Activated naive CD4-positive, alpha-beta T cell treated with anti-CD3 and anti-CD28 coated beads, Interleukin-2, amount 50 U/mL, for 72 hours (primary cell): ENCODE measurements around the gene NEMF. TPM values are rescaled to one million over a fixed set of nuclear protein-coding genes. Genes with fewer than 3 reads are reported as not detected.
A peak's percentile ranks its signal among the peaks of the same experiment; 100 is the strongest.
"Not testable (repeated sequence)": the region's sequence is repeated elsewhere in the genome, so short reads cannot be mapped to it uniquely, and the experiment has no call there.

Experiments used
- ATAC-seq, 2 donors: fragments of 150-1000 bp; cut with Tn5 transposase; 2 replicates each; pipeline ENCODE4 v1.10.0; 2021; ENCODE audit warnings: mild to moderate bottlenecking in 2 of 2, moderate library complexity in 2 of 2
- DNase-seq, 2 donors: peaks; one replicate each; pipeline ENCODE4 v3.0.0; 2021 to 2022; ENCODE audit warnings: low spot score in 2 of 2
- H3K27ac Mint-ChIP-seq, 2 donors: one replicate each; pipeline ENCODE4 v1.8.0; 2022; ENCODE audit warnings: mild to moderate bottlenecking in 2 of 2, mixed read lengths in 2 of 2
- H3K36me3 Mint-ChIP-seq, 2 donors: one replicate each; pipeline ENCODE4 v1.8.0; 2022; ENCODE audit warnings: mixed read lengths in 2 of 2
- H3K9me3 Mint-ChIP-seq, 2 donors: one replicate each; pipeline ENCODE4 v1.8.0; 2022; ENCODE audit warnings: mixed read lengths in 2 of 2
- total RNA-seq, 2 donors: library from RNA; stranded (reverse); gene quantifications; one replicate each; pipeline ENCODE4 v1.2.3, GENCODE V29; 2022

Gene NEMF
- total RNA-seq, 2 donors from 2014 or later, result 71.3 to 79.1 TPM

- ATAC-seq, H3K27ac Mint-ChIP-seq, DNase-seq, H3K9me3 Mint-ChIP-seq, H3K36me3 Mint-ChIP-seq: not testable (repeated sequence)
These were observed 71.5 kb downstream of the NEMF start for GRCh38 chr14:49781040-49781439.

- no peaks in the 10 kb centered on the region for H3K9me3 Mint-ChIP-seq
- H3K27ac Mint-ChIP-seq, result no peak overlapping the region
- ATAC-seq, result no peak
These were observed 74.2 kb downstream of the NEMF start for GRCh38 chr14:49778421-49778820.

GRCh38 chr14:49774106-49774505 lies 78.5 kb downstream of the NEMF start:
- no peaks in the 10 kb centered on the region for H3K9me3 Mint-ChIP-seq
- ATAC-seq, result no peak
- H3K27ac Mint-ChIP-seq, result peak overlapping the region in 1 of 2 donors; percentile 59
- peaks cover under 1 to 5% of the 10 kb centered on the region in 2 donors for H3K36me3 Mint-ChIP-seq
- no peak for DNase-seq

More at GRCh38 chr14:49778421-49778820, 74.2 kb downstream of the NEMF start:
- DNase-seq, result no peak
- H3K36me3 Mint-ChIP-seq, result peaks cover 0 to 5% of the 10 kb centered on the region in 2 donors

GRCh38 chr14:49771691-49772090 lies 80.9 kb downstream of the NEMF start:
- not testable (repeated sequence) for DNase-seq, H3K36me3 Mint-ChIP-seq, ATAC-seq, H3K9me3 Mint-ChIP-seq
- peak overlapping the region; percentile 56 to 97 for H3K27ac Mint-ChIP-seq

- no peak for DNase-seq
- H3K27ac Mint-ChIP-seq, result peak overlapping the region; percentile 72 to 97
- H3K36me3 Mint-ChIP-seq, result peaks cover 4 to 10% of the 10 kb centered on the region in 2 donors
- H3K9me3 Mint-ChIP-seq, result no peaks in the 10 kb centered on the region
- no peak for ATAC-seq
These were observed 82.3 kb downstream of the NEMF start for GRCh38 chr14:49770212-49770817.

- Mint-ChIP-seq H3K27ac (peak overlapping the region; percentile 97 to 99), H3K36me3 (peaks cover 0 to 10% of the 10 kb centered on the region in 2 donors), H3K9me3 (no peaks in the 10 kb centered on the region)
- ATAC-seq (no peak), DNase-seq (no peak)
These were observed 82.9 kb downstream of the NEMF start for GRCh38 chr14:49769581-49770211.

- Mint-ChIP-seq H3K9me3 (no peaks in the 10 kb centered on the region), H3K27ac (peak overlapping the region; percentile 97 to 99), H3K36me3 (peaks cover 0 to 10% of the 10 kb centered on the region in 2 donors)
- DNase-seq, result no peak
- ATAC-seq, result no peak
These were observed 83.4 kb downstream of the NEMF start for GRCh38 chr14:49769171-49769570.

- peaks cover 0 to 10% of the 10 kb centered on the region in 2 donors for H3K36me3 Mint-ChIP-seq
- H3K27ac Mint-ChIP-seq, result peak overlapping the region; percentile 97 to 99
- ATAC-seq (peak; percentile 71 to 79), DNase-seq (peak; percentile 75 to 87)
- no peaks in the 10 kb centered on the region for H3K9me3 Mint-ChIP-seq
These were observed 84.1 kb downstream of the NEMF start for GRCh38 chr14:49768301-49769121.

GRCh38 chr14:49767571-49768300 lies 84.9 kb downstream of the NEMF start, which contains the start of gene KLHDC2:
Gene KLHDC2, plus strand, starts transcription at chr14:49768153. Its CDS starts 316 bp downstream, at chr14:49768469.
- Mint-ChIP-seq H3K36me3 (peaks cover 0 to 10% of the 10 kb centered on the region in 2 donors), H3K27ac (peak within 1 kb of the TSS; percentile 97 to 99), H3K9me3 (no peaks in the 10 kb centered on the region)
- peak; percentile 88 to 90 for DNase-seq
- peak; percentile 82 to 87 for ATAC-seq

- H3K27ac Mint-ChIP-seq, result peak overlapping the region; percentile 97 to 99
- no peaks in the 10 kb centered on the region for H3K9me3 Mint-ChIP-seq
- no peak for DNase-seq
- no peak for ATAC-seq
- peaks cover 0 to 10% of the 10 kb centered on the region in 2 donors for H3K36me3 Mint-ChIP-seq
These were observed 85.4 kb downstream of the NEMF start for GRCh38 chr14:49767270-49767570.

GRCh38 chr14:49766839-49767238 lies 85.7 kb downstream of the NEMF start:
- DNase-seq (no peak), ATAC-seq (no peak)
- peak overlapping the region; percentile 97 to 99 for H3K27ac Mint-ChIP-seq
- H3K9me3 Mint-ChIP-seq, result no peaks in the 10 kb centered on the region
- H3K36me3 Mint-ChIP-seq, result peaks cover 0 to 10% of the 10 kb centered on the region in 2 donors

- H3K27ac Mint-ChIP-seq, result no peak overlapping the region
- no peaks in the 10 kb centered on the region for H3K9me3 Mint-ChIP-seq
- no peak for ATAC-seq
- H3K36me3 Mint-ChIP-seq, result no peaks in the 10 kb centered on the region
- DNase-seq, result no peak
These were observed 90.6 kb downstream of the NEMF start for GRCh38 chr14:49761839-49762551.

GRCh38 chr14:49755378-49755777 lies 97.2 kb downstream of the NEMF start:
- no peaks in the 10 kb centered on the region for H3K9me3 Mint-ChIP-seq
- H3K36me3 Mint-ChIP-seq, result no peaks in the 10 kb centered on the region
- no peak for ATAC-seq
- no peak for DNase-seq
- no peak overlapping the region for H3K27ac Mint-ChIP-seq

- Mint-ChIP-seq H3K9me3 (no peaks in the 10 kb centered on the region), H3K27ac (no peak overlapping the region), H3K36me3 (no peaks in the 10 kb centered on the region)
- DNase-seq (no peak), ATAC-seq (no peak)
These were observed 98.0 kb downstream of the NEMF start for GRCh38 chr14:49754570-49755097.

GRCh38 chr14:49746476-49746875 lies 106.1 kb downstream of the NEMF start:
- H3K9me3 Mint-ChIP-seq, ATAC-seq, H3K36me3 Mint-ChIP-seq, H3K27ac Mint-ChIP-seq, DNase-seq: not testable (repeated sequence)

GRCh38 chr14:49745191-49745590 lies 107.4 kb downstream of the NEMF start:
- no peak overlapping the region for H3K27ac Mint-ChIP-seq
- no peak for DNase-seq
- H3K36me3 Mint-ChIP-seq, result no peaks in the 10 kb centered on the region
- ATAC-seq, result no peak
- H3K9me3 Mint-ChIP-seq, result no peaks in the 10 kb centered on the region
